H7 (cell line): ENCODE data around the gene REC8. TPM values are rescaled to one million over a fixed set of nuclear protein-coding genes. Genes with fewer than 3 reads are reported as not detected.

Experiments used
- DNase-seq: peaks from one replicate; pipeline ENCODE4 v3.0.0; 2012
- H3K27me3 ChIP-seq: 2 replicates; pipeline ENCODE4 v1.6.0; 2011; ENCODE audit warnings: mild to moderate bottlenecking, low read length; ENCODE audit not compliant: control insufficient read depth, insufficient read depth
- H3K36me3 ChIP-seq: replicated peaks from 2 replicates; pipeline ENCODE4 v1.5.1; 2011; ENCODE audit warnings: low read length; ENCODE audit not compliant: control insufficient read depth, insufficient read depth
- H3K4me3 ChIP-seq: 2 replicates; pipeline ENCODE4 v1.5.1; 2011; ENCODE audit warnings: low read depth, mild to moderate bottlenecking, control low read depth, low read length, moderate library complexity; ENCODE audit not compliant: insufficient read depth
- total RNA-seq: library from RNA; depleted of rRNA; stranded (reverse); fragments of >200 nt; shearing (Covaris generic); gene quantifications from 2 replicates; pipeline ENCODE4 v1.2.3, GENCODE V29; 2014

The REC8 gene
- total RNA-seq, 1 experiment from 2014 or later = 5.9 TPM

DNA sequence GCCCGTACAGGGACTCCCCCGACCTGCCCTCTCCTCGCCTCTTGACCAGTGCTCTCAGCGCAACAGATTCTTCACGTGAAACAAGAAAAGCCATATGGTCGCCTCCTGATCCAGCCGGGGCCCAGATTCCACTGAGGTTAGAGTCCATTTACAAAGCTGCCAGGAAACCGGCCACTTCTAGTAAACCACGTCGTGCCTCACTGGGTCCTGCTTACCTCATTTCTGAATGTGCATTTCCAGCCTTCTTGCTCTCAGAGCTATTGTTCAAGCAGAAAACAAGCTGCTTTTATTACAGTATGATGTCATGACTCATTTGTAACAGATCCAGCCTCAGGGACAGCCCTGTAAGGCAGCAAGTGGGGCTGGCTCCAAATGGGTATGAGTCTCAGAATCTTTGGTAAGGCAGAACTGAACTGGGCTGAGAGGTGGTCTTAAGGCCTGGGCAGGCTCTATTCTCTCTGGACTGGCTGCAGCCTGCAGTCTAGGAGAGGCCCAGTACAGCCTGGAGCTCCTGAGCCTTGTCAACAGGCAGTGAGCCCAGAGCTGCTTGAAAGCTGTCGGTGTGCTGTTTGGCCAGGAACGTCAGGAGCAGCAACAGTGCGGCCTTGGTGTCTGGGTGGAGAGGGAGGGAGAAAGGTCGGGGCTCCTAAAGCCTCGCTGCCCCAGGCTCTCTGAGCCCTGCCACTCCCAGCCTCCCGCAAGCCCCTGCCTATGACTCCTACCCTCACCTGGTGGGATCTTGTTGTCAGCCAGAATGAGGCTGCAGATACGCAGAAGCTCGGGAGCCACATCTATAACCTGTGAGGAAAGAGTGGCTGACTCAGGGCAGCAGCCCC, 8.3 kb downstream of the REC8 start:
- no peak for DNase-seq
- Histone ChIP-seq H3K36me3 (peaks cover 39% of the 10 kb centered on the region), H3K4me3 (no peak overlapping the region), H3K27me3 (no peaks in the 10 kb centered on the region)

DNA sequence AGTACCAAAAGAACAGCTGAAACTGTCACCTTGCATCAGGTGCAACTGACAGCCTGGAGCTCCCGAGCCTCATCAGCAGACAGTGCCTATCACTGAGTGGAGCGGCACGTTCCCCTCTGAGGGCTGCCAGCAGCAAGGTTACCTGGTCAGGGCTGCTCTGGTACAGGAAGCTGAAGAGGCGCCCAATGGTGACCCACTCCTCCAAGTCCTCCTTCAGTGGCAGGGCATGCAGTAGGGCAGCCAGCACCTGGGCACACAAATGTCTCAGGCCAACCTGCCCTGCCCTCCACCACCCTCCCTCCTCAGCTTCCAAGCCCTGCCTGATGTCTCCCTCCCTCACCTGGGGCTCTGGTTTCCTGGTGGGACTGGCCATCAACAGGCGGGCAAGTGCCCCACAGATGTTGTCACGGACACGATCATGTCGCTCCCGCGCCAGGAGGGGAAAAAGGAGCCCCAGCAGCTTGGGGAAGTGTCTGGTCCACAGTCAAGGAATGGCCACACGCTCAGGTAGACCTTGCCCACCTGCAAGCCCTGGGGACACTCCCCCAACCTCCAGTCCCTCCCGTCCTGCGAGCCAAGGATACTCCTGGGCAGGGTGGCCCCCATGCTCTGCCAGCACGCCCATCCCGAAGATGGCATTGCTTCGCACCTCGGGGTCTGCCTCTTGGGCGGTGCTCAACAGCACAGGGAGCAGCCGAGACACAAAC, 9.6 kb downstream of the REC8 start:
- Histone ChIP-seq H3K36me3 (peaks cover 51% of the 10 kb centered on the region), H3K4me3 (no peak overlapping the region), H3K27me3 (no peaks in the 10 kb centered on the region)
- DNase-seq = no peak

DNA sequence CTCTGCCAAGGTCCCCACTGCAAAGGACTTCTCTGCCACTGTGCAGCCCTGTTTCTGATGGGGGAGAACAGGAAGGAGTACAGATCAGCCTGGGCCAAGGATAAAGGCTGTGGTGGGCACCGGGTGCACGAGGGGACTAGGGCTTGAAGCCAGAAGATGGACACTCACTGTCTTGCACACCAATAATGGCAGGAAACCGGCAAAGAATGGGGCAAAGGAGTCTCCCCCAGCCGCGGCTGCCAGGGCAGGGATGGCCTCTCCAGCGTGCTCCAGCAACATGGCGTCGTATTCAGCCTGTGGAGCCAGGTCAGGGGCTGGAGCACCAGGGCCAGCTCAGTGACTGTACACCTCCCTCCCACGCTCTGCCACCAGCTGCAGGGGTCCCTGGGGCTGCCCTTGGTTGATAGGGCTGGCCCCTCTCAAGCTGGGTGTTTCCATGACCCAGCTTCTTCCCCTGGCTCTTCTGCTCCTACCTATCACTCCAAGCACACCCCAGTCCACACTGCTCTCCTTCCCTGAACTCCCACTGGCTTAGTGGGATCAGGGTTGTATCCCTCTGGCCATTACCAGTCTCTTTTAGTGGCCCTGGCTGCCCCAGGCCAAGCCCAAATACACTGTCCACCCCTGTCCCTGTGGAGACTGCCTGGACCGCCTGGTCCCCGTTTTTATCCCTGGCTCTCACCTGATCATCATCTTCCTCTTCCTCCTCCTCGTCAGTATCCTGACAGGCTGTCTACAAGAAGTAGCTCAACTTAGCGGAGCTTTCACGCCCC, 10.4 kb downstream of the REC8 start:
- H3K27me3 ChIP-seq = no peaks in the 10 kb centered on the region
- no peak for DNase-seq
- H3K4me3 ChIP-seq = no peak overlapping the region
- H3K36me3 ChIP-seq = peaks cover 55% of the 10 kb centered on the region

DNA sequence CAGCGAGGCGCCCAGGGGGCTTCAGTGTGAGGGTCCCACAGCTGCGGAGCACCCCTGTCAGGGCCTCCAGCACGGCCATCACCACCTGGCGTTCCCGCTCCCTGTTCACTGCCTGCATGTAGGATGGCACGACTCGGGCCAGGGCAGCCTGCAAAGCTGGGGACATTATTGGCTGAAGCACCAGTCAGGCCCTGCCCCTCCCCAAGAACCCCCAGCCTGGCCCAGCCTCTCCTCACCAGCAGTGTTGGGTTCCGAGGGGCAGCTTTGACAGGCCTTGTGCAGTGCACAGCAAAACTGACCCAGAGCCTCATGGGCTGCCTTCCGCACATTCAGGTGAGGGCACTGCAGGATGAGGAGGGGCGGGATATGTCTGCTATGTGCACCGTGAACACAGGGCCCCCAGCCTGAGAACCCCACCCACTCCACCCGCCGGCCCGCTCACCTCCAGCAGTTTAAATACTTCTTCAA, 11.2 kb downstream of the REC8 start:
- DNase-seq = no peak
- peaks cover 55% of the 10 kb centered on the region for H3K36me3 ChIP-seq
- no peaks in the 10 kb centered on the region for H3K27me3 ChIP-seq
- no peak overlapping the region for H3K4me3 ChIP-seq

DNA sequence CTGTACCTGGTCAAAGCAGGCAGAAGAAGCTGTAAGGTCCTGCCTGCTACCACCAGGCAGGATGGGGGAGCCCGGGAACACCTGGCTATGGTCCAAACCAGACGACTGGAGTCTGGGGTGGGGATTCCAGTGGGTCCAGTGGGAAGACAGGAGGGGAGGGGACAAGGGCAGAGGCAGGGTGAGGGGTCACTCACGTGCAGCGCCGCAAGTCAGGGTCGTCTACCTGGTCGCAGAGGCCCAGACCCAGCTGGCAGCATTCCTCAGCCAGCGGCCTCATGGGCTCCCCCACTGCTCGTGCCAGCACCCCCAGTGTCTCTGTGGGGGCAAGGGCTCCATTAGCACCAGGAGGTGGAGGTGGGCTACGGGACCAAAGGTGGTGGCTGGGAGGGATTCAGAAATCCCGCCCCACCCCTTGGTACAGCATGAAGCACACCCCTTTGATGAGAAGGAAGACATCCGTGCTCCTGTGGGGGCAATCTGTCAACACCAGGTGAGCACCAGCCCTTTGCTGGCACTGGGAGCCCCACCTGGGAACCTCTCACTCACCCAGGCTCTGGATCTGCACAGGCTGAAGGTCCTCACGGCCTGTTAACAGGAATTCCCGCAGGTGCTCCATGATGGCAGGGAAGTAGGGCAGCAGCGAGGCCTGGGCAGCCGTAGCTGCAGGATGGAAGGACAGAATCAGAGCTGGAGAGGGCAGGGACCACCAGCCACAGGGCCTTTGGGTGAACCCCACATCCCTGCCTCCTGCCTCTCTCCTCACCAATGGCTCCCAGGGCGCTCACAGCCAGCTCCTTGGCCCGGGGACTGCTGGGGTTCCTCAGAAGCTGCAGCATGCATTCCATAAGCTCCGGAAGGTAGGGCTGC, 12.5 kb downstream of the REC8 start:
- no peaks in the 10 kb centered on the region for H3K27me3 ChIP-seq
- DNase-seq = no peak
- peaks cover 49% of the 10 kb centered on the region for H3K36me3 ChIP-seq
- H3K4me3 ChIP-seq = no peak overlapping the region

DNA sequence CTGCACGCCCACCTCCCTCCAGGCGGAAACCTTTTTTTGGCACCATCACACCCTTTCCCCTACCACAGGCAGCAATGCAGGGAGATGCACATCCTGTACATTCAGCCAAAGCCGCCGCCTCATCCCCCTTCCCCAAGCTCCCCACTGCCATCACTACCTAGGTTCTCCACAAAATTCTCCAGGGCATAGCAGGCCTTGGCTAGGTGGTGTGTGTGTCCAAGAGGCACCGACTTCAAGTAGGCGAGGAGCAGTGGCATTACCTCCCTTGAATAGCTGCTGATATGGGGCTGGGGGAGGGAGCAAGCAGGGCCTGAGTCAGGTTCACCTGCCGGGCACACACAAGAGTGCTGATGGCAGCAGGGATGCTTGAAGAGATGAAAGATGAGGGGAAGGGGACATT, 13.1 kb downstream of the REC8 start:
- no peaks in the 10 kb centered on the region for H3K27me3 ChIP-seq
- no peak for DNase-seq
- peaks cover 46% of the 10 kb centered on the region for H3K36me3 ChIP-seq
- H3K4me3 ChIP-seq = no peak overlapping the region

DNA sequence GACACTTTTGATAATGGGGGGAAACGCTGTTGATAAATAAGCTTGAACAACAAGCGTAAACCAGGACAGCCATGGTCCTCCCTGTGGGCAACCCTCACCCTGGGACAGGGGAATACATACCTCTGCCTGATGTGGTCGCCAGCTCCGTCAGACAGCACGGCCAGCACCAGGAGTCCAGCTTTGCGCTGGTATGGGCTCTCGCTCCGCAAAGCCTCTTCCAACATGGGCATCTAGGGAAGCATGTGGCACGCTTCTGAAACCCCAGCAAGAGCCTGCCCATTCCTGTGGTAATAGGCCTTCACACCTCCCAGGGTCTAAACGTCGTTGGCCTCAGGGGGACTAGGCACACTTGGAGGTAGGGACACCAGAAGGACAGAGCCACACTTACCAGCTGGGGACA, 13.9 kb downstream of the REC8 start:
- H3K36me3 ChIP-seq = peaks cover 43% of the 10 kb centered on the region
- no peak for DNase-seq
- H3K27me3 ChIP-seq = no peaks in the 10 kb centered on the region
- no peak overlapping the region for H3K4me3 ChIP-seq

DNA sequence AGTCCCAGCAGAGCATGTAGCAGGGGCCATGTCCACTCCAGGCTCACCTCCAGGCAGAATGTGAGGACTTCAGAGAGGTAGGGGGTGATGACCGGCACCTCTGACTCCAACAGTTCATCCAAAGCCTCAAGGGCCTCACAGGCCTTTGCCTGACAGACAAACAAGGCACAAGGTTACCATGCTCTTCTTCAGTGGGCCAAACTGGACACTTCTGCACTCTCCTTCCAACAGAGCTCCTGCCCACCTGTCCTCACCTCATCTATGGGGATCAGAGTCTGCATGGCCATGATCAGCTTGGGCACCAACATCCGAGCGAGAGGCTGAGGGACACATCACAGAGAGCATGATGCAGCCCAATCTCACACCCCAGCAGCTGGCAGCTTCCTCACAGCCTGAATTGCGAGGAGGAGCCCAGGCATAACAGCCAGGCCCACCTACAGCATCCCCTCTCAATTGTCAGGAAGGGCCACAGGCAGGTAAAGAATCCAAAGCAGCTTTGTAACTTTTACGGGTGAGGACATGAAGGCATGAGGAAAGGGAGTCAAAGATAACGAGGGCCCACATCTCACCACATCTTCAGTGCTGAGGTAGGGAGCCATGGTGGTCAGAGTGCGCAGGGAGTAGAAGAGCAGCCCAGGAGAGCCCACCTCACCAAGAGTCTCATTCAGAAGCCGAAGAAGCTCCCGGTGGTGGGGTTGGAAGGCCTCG, 15.1 kb downstream of the REC8 start:
- no peak for DNase-seq
- H3K4me3 ChIP-seq = no peak overlapping the region
- H3K27me3 ChIP-seq = no peaks in the 10 kb centered on the region
- peaks cover 34% of the 10 kb centered on the region for H3K36me3 ChIP-seq

DNA sequence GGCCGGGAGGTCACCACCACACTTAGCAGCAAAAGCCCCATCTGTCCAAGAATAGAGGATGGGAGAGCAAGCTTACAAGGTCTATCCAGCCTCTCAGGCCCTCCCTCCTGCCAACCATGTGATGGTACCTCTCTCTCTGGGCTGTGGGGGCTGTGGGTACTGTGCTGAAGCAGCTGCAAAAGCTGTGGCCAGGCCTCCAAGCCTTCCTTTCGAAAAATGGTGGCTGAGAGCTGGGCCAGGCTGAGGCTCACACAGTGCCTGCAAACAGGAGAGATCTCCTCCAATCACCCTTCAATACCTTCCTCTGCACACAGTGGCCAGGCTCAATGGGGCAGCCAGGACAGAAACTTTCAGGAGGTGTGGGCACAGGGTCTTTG, 15.6 kb downstream of the REC8 start:
- Histone ChIP-seq H3K27me3 (no peaks in the 10 kb centered on the region), H3K4me3 (no peak overlapping the region), H3K36me3 (peaks cover 32% of the 10 kb centered on the region)
- DNase-seq = no peak

DNA sequence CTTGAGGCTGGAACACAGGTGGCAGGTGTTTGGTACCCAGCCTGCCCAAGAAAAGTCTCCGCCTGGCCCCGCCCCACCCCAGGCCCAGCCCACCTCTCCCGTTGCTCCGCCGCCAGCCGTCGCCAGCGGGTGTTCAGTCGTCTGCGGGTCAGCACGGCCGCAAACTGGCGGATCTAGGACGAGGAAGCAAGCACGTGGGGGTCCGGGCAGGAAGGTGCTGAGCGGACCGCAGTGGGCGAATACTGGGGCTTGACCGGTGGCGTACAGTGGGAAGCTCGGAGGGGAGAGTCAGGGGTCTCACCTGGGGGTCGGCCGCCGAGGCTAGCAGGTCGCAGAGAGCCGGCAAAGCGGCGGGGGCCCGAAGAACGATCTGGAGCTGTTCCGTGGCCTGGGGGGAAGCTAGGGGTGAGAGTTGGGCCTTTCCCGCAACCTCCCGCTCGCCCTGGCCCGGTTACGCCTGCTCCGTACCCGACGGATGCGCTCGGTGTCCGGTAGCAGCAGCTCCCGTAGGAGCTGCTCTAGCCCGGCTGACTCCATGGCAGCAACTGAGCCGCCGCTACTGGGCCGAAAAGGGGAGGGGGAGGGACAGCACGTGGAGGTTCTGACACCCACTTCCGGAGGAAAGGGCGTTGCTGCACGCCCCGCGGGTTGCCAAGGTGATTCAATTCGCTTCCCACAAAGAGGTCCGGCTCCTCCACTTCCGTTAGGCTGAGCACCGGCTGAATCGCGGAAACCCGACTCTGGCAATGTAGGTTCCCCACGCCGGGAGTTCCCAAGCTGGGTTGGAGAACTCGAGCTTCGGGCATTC, 16.6 kb downstream of the REC8 start, which contains the start of gene IPO4:
IPO4 (minus strand) TSS at position 566 of the 808 bp plus-strand sequence; CDS start at position 537, 29 bp downstream.
- no peaks in the 10 kb centered on the region for H3K27me3 ChIP-seq
- H3K36me3 ChIP-seq = peaks cover 31% of the 10 kb centered on the region
- peak within 1 kb of the TSS; percentile 88 for H3K4me3 ChIP-seq
- peak; percentile 99 for DNase-seq

DNA sequence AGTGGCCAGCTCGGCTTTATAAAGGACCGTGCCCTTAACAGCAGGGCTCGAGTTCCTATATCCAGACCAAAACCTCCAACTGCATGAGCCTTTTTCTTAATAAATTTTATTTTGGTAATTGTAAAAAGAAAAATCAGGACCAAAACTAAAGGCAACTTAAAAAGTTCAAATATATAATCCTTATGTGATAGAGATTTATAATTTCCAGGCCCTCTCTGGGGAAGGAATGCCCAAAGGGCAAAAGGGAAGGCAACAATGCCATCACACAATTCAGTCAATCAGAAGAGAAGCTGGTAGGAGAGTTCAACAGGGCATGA, 17.1 kb downstream of the REC8 start:
- Histone ChIP-seq H3K36me3 (peaks cover 30% of the 10 kb centered on the region), H3K4me3 (no peak overlapping the region), H3K27me3 (no peaks in the 10 kb centered on the region)
- DNase-seq = no peak

DNA sequence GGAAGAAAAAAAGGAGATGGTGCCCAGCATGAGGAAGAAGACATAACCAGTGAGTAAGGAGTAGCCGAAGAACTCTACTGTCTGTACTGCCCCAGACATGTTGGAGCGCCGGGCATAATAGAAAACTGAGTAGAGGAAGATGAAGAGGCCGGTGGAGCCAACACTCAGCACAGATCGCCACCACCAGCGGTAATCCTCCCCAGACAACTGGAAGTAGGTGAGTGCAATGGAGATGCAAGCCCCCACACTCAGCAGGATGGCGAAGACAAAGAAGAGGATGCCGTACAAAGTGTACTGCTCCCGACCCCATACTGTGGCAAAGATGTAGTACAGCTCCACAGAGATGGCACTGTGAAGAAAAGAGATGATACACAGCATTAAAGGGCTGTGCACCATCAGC, 17.6 kb downstream of the REC8 start:
- H3K4me3 ChIP-seq = no peak overlapping the region
- DNase-seq = no peak
- H3K27me3 ChIP-seq = no peaks in the 10 kb centered on the region
- peaks cover 29% of the 10 kb centered on the region for H3K36me3 ChIP-seq

DNA sequence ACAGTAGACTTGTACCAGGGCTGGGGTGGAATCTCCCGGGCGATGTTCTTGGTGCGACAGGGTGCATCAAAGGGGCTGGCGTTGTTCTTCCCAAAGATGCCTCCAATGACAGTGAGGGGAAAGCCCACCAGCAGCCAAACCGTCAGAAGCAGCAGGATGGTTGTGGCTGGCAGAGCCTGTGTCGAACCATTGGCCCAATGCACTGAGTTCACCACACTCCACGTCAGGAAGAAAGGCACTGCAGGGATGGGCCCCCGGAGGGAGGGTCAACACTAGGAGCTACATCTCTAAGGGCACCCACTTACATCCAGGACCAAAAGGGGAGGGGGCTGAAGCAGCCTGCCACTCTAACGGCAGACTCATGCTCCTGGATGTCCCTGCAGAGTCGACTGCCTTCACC, 18.5 kb downstream of the REC8 start:
- Histone ChIP-seq H3K27me3 (no peaks in the 10 kb centered on the region), H3K36me3 (peaks cover 19% of the 10 kb centered on the region), H3K4me3 (no peak overlapping the region)
- DNase-seq = no peak
